Thyroid gland (tissue), 4 donors: ENCODE measurements around the gene LRRFIP1. TPM values are rescaled to one million over a fixed set of nuclear protein-coding genes. Genes with fewer than 3 reads are reported as not detected.

Experiments
- DNase-seq, 2 donors: peaks; one replicate each; pipeline ENCODE4 v3.0.0-alpha.2; 2019
- H3K27ac ChIP-seq, 3 donors: fragments of 200-600 bp; sonication (generic); 1 replicate in 2 of 3; 2 replicates in 1 of 3; pipeline ENCODE4 v1.5.1; 2016 to 2019; ENCODE audit warnings: mild to moderate bottlenecking in 1 of 3, moderate library complexity in 1 of 3
- H3K27me3 ChIP-seq: fragments of 200-600 bp; sonication (generic); one replicate; pipeline ENCODE4 v1.5.1; 2019
- H3K36me3 ChIP-seq, 2 donors: fragments of 200-600 bp; sonication (generic); one replicate each; pipeline ENCODE4 v1.5.1; 2016 to 2019
- H3K4me1 ChIP-seq, 2 donors: fragments of 200-600 bp; sonication (generic); one replicate each; pipeline ENCODE4 v1.5.1; 2017 to 2019
- H3K4me3 ChIP-seq, 3 donors: fragments of 200-600 bp; sonication (generic); replicated peaks in 1 of 3; 1 replicate in 2 of 3; 2 replicates in 1 of 3; pipeline ENCODE4 v1.5.1; 2016; ENCODE audit warnings: mild to moderate bottlenecking in 1 of 3
- H3K9me3 ChIP-seq: fragments of 200-600 bp; sonication (generic); one replicate; pipeline ENCODE4 v1.5.1; 2017
- POLR2A ChIP-seq, 2 donors: fragments of 450-650 bp; IDR thresholded peaks; one replicate each; pipeline ENCODE4 v1.6.1; 2017; ENCODE audit warnings: antibody characterized with exemption in 2 of 2, mild to moderate bottlenecking in 2 of 2, moderate library complexity in 1 of 2
- WGBS, 2 donors: methylation state at CpG; one replicate each; pipeline ENCODE4 v1.1.5; 2017; 5-methylcytosine and 5-hydroxymethylcytosine counted together
- intact Hi-C: fragments of 100-400 bp; cut with DNase I; formaldehyde crosslinking; loops from one replicate; pipeline ENCODE4 v1.15.1; 2023
- total RNA-seq, 4 donors: library from RNA; depleted of rRNA; stranded (reverse); fragments of >200 nt; gene quantifications; one replicate each; pipeline ENCODE4 v1.2.3, GENCODE V29; 2016
- TF ChIP-seq, protein P1 (sequence below), 6 experiments: fragments of 200-600 bp in 3 of 6; fragments of 450-650 bp in 3 of 6; sonication (generic) in 3 of 6; IDR thresholded peaks; one replicate each; pipeline ENCODE4 v1.5.1; 2016 to 2019; ENCODE audit warnings: antibody characterized with exemption in 6 of 6, mild to moderate bottlenecking in 2 of 6, inconsistent platforms in 1 of 6, moderate library complexity in 1 of 6

Gene LRRFIP1
- total RNA-seq, 4 donors from 2014 or later: 76.1 to 113 (median 96.6) TPM

DNA sequence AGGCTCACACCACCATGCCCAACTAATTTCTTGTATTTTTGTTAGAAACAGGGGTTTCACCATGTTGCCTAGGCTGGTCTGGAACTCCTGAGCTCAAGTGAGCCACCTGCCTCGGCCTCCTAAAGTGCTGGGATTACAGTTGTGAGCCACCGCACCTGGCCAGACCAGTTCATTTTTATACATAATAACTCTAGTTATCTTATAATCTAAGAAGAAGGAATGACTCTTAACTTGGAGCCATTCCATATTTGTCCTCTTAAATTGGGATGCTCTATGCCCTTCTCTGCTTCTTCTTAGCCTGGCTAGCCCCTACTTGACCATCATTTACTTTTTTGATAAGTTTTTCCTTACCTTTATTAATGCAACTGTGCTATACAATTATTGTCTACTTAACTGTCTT is 174.1 kb downstream of the LRRFIP1 start:
- intact Hi-C loops: no loop called here
- 88 to 89% methylated on average over 2 of the region's 2 CpGs for WGBS, 2 donors

DNA sequence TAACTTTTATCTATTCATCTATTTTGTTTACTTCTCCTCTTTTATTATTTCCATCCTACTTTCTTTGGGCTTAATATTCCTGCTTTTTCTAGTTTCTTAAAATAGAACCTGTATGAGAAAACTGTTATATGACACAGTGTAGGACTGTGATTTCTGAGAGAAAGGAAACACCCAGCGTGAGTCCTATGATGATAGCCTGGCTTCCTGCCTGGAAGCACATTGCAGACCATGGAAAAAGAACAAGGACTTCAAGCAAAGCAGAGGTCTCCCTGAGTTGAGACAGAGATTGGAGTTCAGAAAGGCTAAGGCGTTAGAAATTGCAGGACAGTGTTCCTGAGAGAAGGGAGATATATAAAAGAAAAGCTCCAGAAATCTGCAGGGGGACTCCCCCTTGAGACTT is 178.9 kb downstream of the LRRFIP1 start:
- no peaks in the 10 kb centered on the region for H3K27me3 ChIP-seq
- H3K9me3 ChIP-seq: no peaks in the 10 kb centered on the region
- TF ChIP-seq, protein P1, sequence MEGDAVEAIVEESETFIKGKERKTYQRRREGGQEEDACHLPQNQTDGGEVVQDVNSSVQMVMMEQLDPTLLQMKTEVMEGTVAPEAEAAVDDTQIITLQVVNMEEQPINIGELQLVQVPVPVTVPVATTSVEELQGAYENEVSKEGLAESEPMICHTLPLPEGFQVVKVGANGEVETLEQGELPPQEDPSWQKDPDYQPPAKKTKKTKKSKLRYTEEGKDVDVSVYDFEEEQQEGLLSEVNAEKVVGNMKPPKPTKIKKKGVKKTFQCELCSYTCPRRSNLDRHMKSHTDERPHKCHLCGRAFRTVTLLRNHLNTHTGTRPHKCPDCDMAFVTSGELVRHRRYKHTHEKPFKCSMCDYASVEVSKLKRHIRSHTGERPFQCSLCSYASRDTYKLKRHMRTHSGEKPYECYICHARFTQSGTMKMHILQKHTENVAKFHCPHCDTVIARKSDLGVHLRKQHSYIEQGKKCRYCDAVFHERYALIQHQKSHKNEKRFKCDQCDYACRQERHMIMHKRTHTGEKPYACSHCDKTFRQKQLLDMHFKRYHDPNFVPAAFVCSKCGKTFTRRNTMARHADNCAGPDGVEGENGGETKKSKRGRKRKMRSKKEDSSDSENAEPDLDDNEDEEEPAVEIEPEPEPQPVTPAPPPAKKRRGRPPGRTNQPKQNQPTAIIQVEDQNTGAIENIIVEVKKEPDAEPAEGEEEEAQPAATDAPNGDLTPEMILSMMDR (IDR thresholded peaks at IDR 0.05): no peak
- no peak for TF ChIP-seq POLR2A (IDR thresholded peaks at IDR 0.05)
- DNase-seq: no peak
- H3K27ac ChIP-seq: no peak overlapping the region
- whole genome bisulfite sequencing, 2 donors: 67 to 68% methylated on average over 2 of the region's 2 CpGs
- intact Hi-C loops: no loop called here
- H3K4me1 ChIP-seq: no peaks in the 10 kb centered on the region
- no peak overlapping the region for H3K4me3 ChIP-seq
- H3K36me3 ChIP-seq: no peaks in the 10 kb centered on the region

More for the DNA sequence above, 174.1 kb downstream of the LRRFIP1 start:
- H3K4me1 ChIP-seq: no peaks in the 10 kb centered on the region
- TF ChIP-seq, protein P1 (IDR thresholded peaks at IDR 0.05): no peak
- no peak for TF ChIP-seq POLR2A (IDR thresholded peaks at IDR 0.05)
- H3K27ac ChIP-seq: no peak overlapping the region
- no peaks in the 10 kb centered on the region for H3K36me3 ChIP-seq
- DNase-seq: no peak
- H3K27me3 ChIP-seq: no peaks in the 10 kb centered on the region
- H3K9me3 ChIP-seq: no peaks in the 10 kb centered on the region
- no peak overlapping the region for H3K4me3 ChIP-seq

DNA sequence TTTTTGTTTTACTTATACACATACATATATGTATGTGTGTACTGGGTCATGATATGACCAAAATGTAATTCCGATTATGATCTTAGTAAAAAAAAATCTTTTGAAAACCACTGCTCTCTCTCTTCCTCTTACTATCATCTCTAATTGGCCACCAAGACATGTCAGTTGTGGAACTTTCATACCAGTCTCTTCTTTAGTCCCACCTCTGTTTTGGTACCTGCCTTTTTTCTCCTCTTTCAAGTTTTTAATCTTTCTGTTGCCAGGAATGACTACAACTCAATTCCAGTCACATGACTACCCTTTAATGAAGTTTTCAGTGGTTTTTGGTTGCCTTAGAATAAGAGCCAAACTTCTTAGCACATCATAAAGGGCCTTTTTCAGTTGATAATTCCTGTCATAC is 188.2 kb downstream of the LRRFIP1 start:
- no peak for DNase-seq
- TF ChIP-seq, protein P1 (IDR thresholded peaks at IDR 0.05): no peak
- TF ChIP-seq POLR2A (IDR thresholded peaks at IDR 0.05): no peak

DNA sequence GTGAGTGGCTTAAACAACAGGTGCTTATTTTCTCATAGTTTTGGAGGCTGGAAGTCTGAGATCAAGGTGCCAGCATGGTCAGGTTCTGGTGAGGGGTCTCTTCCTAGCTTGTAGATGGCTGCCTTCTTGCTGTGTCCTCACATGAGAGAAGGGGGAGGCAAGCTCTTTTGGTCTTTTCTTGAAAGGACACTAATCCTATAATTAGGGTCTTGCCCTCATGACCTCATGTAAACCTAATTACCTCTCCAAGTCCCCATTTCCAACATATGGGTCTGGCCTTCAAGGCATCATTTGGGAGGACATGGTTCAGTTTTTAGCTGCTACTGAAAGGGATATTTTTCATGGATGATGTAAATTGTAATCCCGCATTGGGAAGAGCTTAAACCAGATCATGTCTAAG is 189.1 kb downstream of the LRRFIP1 start:
- WGBS, 2 donors: 98 to 100% methylated on average over 1 of the region's 1 CpG
- Histone ChIP-seq H3K36me3 (no peaks in the 10 kb centered on the region), H3K4me1 (no peaks in the 10 kb centered on the region), H3K27ac (no peak overlapping the region), H3K9me3 (no peaks in the 10 kb centered on the region), H3K27me3 (no peaks in the 10 kb centered on the region), H3K4me3 (no peak overlapping the region)
- no peak for DNase-seq
- TF ChIP-seq, protein P1 (IDR thresholded peaks at IDR 0.05): no peak
- no peak for TF ChIP-seq POLR2A (IDR thresholded peaks at IDR 0.05)
- intact Hi-C loops: no loop called here

More for the DNA sequence above, 188.2 kb downstream of the LRRFIP1 start:
- Histone ChIP-seq H3K4me1 (no peaks in the 10 kb centered on the region), H3K9me3 (no peaks in the 10 kb centered on the region), H3K36me3 (no peaks in the 10 kb centered on the region), H3K4me3 (no peak overlapping the region), H3K27me3 (no peaks in the 10 kb centered on the region), H3K27ac (no peak overlapping the region)
- 86 to 91% methylated on average over 1 of the region's 1 CpG for whole genome bisulfite sequencing, 2 donors
- intact Hi-C loops: no loop called here

GRCh38 chr2:237818066-237818473 is 190.7 kb downstream of the LRRFIP1 start:
- no peak for TF ChIP-seq POLR2A (IDR thresholded peaks at IDR 0.05)
- TF ChIP-seq, protein P1 (IDR thresholded peaks at IDR 0.05): no peak
- H3K27me3 ChIP-seq: no peaks in the 10 kb centered on the region
- no peak overlapping the region for H3K27ac ChIP-seq
- no peaks in the 10 kb centered on the region for H3K9me3 ChIP-seq
- no peaks in the 10 kb centered on the region for H3K4me1 ChIP-seq
- intact Hi-C loops: no loop called here
- no peak for DNase-seq
- 70 to 71% methylated on average over 5 of the region's 5 CpGs for WGBS, 2 donors
- no peaks in the 10 kb centered on the region for H3K36me3 ChIP-seq
- no peak overlapping the region for H3K4me3 ChIP-seq
